AML-193 (cell line): ENCODE measurements around the gene ZFP36L2.

Experiments
- DNase-seq, 2 experiments: peaks; one replicate each; lab custom pipeline; 2025; lab: John Stamatoyannopoulos, UW

ZFP36L2 gene

GRCh38 chr2:43246641-43247040 lies 20.2 kb upstream of the ZFP36L2 start:
- DNase-seq: no peak

- DNase-seq: no peak
These were observed 15.2 kb upstream of the ZFP36L2 start for GRCh38 chr2:43241558-43241957.

GRCh38 chr2:43240766-43241150 lies 14.4 kb upstream of the ZFP36L2 start:
- DNase-seq: no peak

- DNase-seq: no peak
These were observed 13.8 kb upstream of the ZFP36L2 start for GRCh38 chr2:43239981-43240765.

- DNase-seq: no peak
These were observed 12.4 kb upstream of the ZFP36L2 start for GRCh38 chr2:43238813-43239212.

- DNase-seq: no peak
These were observed 11.8 kb upstream of the ZFP36L2 start for GRCh38 chr2:43238176-43238575.

- peak; percentile 83 to 92 for DNase-seq
These were observed 7.1 kb upstream of the ZFP36L2 start for GRCh38 chr2:43233218-43234212.

- no peak for DNase-seq
These were observed 4.8 kb upstream of the ZFP36L2 start for GRCh38 chr2:43230951-43231827.

GRCh38 chr2:43230351-43230885 lies 4.0 kb upstream of the ZFP36L2 start:
- no peak for DNase-seq

GRCh38 chr2:43228756-43229659 lies 2.6 kb upstream of the ZFP36L2 start:
- DNase-seq: no peak

GRCh38 chr2:43228321-43228751 lies 1.9 kb upstream of the ZFP36L2 start:
- no peak for DNase-seq

GRCh38 chr2:43227830-43228281 lies 1.4 kb upstream of the ZFP36L2 start:
- DNase-seq: no peak

GRCh38 chr2:43226955-43227829 lies 786 bp upstream of the ZFP36L2 start:
- DNase-seq: peak; percentile 70 to 83

- peak; percentile 55 to 76 for DNase-seq
These were observed 433 bp downstream of the ZFP36L2 start for GRCh38 chr2:43225788-43226557.

GRCh38 chr2:43225093-43225787 lies 1.2 kb downstream of the ZFP36L2 start:
- DNase-seq: peak in 1 of 2 experiments; percentile 41

GRCh38 chr2:43224571-43225092 lies 1.8 kb downstream of the ZFP36L2 start:
- DNase-seq: peak in 1 of 2 experiments; percentile 31

GRCh38 chr2:43224131-43224570 lies 2.3 kb downstream of the ZFP36L2 start:
- peak in 1 of 2 experiments; percentile 47 for DNase-seq
